ENCODE results near the gene STAT6. TPM values are rescaled to one million over a fixed set of nuclear protein-coding genes. Genes with fewer than 3 reads are reported as not detected.

The STAT6 gene
- total and polyA plus RNA-seq, 2 donors (not counting 3 experiments of a cell fraction or from before 2014, with no cell fraction given): 136 to 147 TPM

DNA sequence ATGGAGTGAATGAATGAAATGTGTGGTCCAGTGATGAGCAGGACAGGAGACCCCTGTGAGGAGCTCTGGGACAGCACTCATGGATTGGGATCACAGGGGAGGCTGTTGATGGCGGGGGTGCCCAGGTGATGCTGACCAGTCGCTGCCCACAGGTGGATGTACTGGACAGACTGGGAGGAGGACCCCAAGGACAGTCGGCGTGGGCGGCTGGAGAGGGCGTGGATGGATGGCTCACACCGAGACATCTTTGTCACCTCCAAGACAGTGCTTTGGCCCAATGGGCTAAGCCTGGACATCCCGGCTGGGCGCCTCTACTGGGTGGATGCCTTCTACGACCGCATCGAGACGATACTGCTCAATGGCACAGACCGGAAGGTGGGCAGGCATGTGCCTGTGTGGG lies 49.6 kb upstream of the STAT6 start:
- TF ChIP-seq, protein P1, sequence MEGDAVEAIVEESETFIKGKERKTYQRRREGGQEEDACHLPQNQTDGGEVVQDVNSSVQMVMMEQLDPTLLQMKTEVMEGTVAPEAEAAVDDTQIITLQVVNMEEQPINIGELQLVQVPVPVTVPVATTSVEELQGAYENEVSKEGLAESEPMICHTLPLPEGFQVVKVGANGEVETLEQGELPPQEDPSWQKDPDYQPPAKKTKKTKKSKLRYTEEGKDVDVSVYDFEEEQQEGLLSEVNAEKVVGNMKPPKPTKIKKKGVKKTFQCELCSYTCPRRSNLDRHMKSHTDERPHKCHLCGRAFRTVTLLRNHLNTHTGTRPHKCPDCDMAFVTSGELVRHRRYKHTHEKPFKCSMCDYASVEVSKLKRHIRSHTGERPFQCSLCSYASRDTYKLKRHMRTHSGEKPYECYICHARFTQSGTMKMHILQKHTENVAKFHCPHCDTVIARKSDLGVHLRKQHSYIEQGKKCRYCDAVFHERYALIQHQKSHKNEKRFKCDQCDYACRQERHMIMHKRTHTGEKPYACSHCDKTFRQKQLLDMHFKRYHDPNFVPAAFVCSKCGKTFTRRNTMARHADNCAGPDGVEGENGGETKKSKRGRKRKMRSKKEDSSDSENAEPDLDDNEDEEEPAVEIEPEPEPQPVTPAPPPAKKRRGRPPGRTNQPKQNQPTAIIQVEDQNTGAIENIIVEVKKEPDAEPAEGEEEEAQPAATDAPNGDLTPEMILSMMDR (IDR thresholded peaks at IDR 0.05; ENCODE audit: extremely low read depth in 1 of 2, insufficient read depth in 1 of 2, low read depth in 1 of 2, low read length in 2 of 2): no peak
- TF ChIP-seq, protein P2, sequence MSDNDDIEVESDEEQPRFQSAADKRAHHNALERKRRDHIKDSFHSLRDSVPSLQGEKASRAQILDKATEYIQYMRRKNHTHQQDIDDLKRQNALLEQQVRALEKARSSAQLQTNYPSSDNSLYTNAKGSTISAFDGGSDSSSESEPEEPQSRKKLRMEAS (IDR thresholded peaks at IDR 0.05; ENCODE audit: insufficient read depth, insufficient read length): no peak
- TF ChIP-seq EZH2 (IDR thresholded peaks at IDR 0.05; ENCODE audit: borderline replicate concordance, low read depth, low read length, severe bottlenecking) (no peak), FOS (IDR thresholded peaks at IDR 0.05; ENCODE audit: borderline replicate concordance, insufficient read depth, low read length) (no peak), MYC (IDR thresholded peaks at IDR 0.05; ENCODE audit: low read depth, low read length) (no peak), GATA2 (IDR thresholded peaks at IDR 0.05; ENCODE audit: insufficient read depth, insufficient read length, low read depth, low read length) (no peak), POLR2AphosphoS5 (IDR thresholded peaks at IDR 0.05; ENCODE audit: insufficient read depth, low read depth, low read length) (no peak), JUN (IDR thresholded peaks at IDR 0.05; ENCODE audit: borderline replicate concordance, insufficient read depth, insufficient read length, low read depth) (no peak), POLR2A (IDR thresholded peaks at IDR 0.05; ENCODE audit: low read depth, low read length) (no peak)

More for the DNA sequence above, 49.6 kb upstream of the STAT6 start:
- Histone ChIP-seq H3K4me2 (ENCODE audit: insufficient read depth, low read length) (no peak overlapping the region), H3K4me1 (ENCODE audit: control insufficient read depth, extremely low read depth, insufficient read depth, low read length) (no peaks in the 10 kb centered on the region), H3K9ac (replicated peaks; ENCODE audit: extremely low read depth, insufficient read depth, low read length) (no peak overlapping the region), H3K36me3 (ENCODE audit: control insufficient read depth in 2 of 2, extremely low read depth in 1 of 2, insufficient read depth in 2 of 2, low read length in 2 of 2) (no peaks in the 10 kb centered on the region), H4K20me1 (replicated peaks; ENCODE audit: control insufficient read depth, extremely low read depth, insufficient read depth, low read length) (no peaks in the 10 kb centered on the region), H3K27ac (ENCODE audit: insufficient read depth, low read depth, low read length) (no peak overlapping the region), H3K27me3 (ENCODE audit: control insufficient read depth in 2 of 2, insufficient read depth in 2 of 2, low read length in 2 of 2) (no peaks in the 10 kb centered on the region), H3K9me3 (replicated peaks; ENCODE audit: control insufficient read depth, insufficient read depth, low read length) (no peaks in the 10 kb centered on the region), H3K4me3 (replicated peaks in 1 of 3; ENCODE audit: insufficient read depth in 1 of 3, low read depth in 1 of 3, low read length in 3 of 3) (no peak overlapping the region), H3K79me2 (ENCODE audit: control insufficient read depth, insufficient read depth, low read length) (no peaks in the 10 kb centered on the region), H2AFZ (ENCODE audit: low read depth, low read length) (no peak overlapping the region), H3K9me1 (replicated peaks; ENCODE audit: control insufficient read depth, extremely low read depth, insufficient read depth, low read length) (no peaks in the 10 kb centered on the region)
- dilution Hi-C loops (cut with MboI; ENCODE audit: extremely low pct_ligation_motif_present, low sequenced_read_pairs): no loop called here
- intact Hi-C loops (cut with micrococcal nuclease): no loop called here
- DNase-seq (ENCODE audit: low read depth, low spot score) (no peak), FAIRE-seq (no peak)
- BruUV-seq (replicated peaks): no TSS peak
- CTCF ChIA-PET: interaction anchor here (0.9 to 1.6 kb wide), 3 partner anchors 13 to 24 kb away, joined by 3 to 5 read pairs (median 4); no protein-coding TSS in a partner anchor
- POLR2A ChIA-PET: no interaction called here

Measured in endothelial cell of umbilical vein (primary cell).